SK-N-SH (cell line): ENCODE data around the gene SPINK9. TPM values are rescaled to one million over a fixed set of nuclear protein-coding genes. Genes with fewer than 3 reads are reported as not detected.

Source experiments
- CTCF ChIA-PET: fragments of 300-600, 350-600 bp; formaldehyde crosslinking; extraction: SDS; loops from one replicate; lab custom pipeline; 2021; lab: Yijun Ruan, JAX
- POLR2A ChIA-PET: fragments of 350-600 bp; sonication (Branson Sonifier 250); formaldehyde crosslinking; extraction: SDS; loops from one replicate; lab custom pipeline; 2020; ENCODE audit warnings: antibody characterized with exemption, inconsistent platforms; lab: Yijun Ruan, JAX
- DNase-seq: peaks from one replicate; pipeline ENCODE4 v3.0.0; 2012
- H2AFZ ChIP-seq: fragments of 200-600 bp; sonication (generic); 2 replicates; pipeline ENCODE4 v1.8.1; 2016; ENCODE audit warnings: antibody characterized with exemption, mild to moderate bottlenecking, low read depth
- H3F3A ChIP-seq: fragments of 200-600 bp; sonication (generic); replicated peaks from 2 replicates; pipeline ENCODE3; 2016; ENCODE audit warnings: antibody characterized with exemption, mild to moderate bottlenecking; ENCODE audit not compliant: insufficient read depth
- H3K27ac ChIP-seq, 2 experiments: fragments of 200-500 bp in 1 of 2; fragments of 200-600 bp in 1 of 2; sonication (Bioruptor generic) in 1 of 2; sonication (generic), shearing (Covaris generic) in 1 of 2; 2 replicates each; pipeline versions ENCODE4 v1.5.1 to v1.6.1; 2014 to 2016; ENCODE audit warnings: low read depth in 2 of 2, inconsistent platforms in 1 of 2, low read length in 1 of 2, mild to moderate bottlenecking in 1 of 2, mixed read lengths in 1 of 2
- H3K27me3 ChIP-seq: fragments of 200-600 bp; sonication (generic), shearing (Covaris generic); 2 replicates; pipeline ENCODE4 v1.6.1; 2016; ENCODE audit warnings: mixed run types; ENCODE audit not compliant: insufficient read depth
- H3K36me3 ChIP-seq, 2 experiments: fragments of 200-500 bp in 1 of 2; fragments of 200-600 bp in 1 of 2; sonication (Bioruptor generic) in 1 of 2; sonication (generic) in 1 of 2; replicated peaks in 1 of 2; 2 replicates each; pipeline versions ENCODE3 to v1.5.1; 2014 to 2016; ENCODE audit warnings: low read length in 1 of 2, mild to moderate bottlenecking in 1 of 2; ENCODE audit not compliant: insufficient read depth in 2 of 2, control insufficient read depth in 1 of 2
- H3K4me1 ChIP-seq, 2 experiments: fragments of 200-500 bp in 1 of 2; fragments of 200-600 bp in 1 of 2; sonication (Bioruptor generic) in 1 of 2; sonication (generic), shearing (Covaris generic) in 1 of 2; 2 replicates each; pipeline versions ENCODE4 v1.5.1 to v1.6.1; 2014 to 2016; ENCODE audit warnings: low read depth in 1 of 2, low read length in 1 of 2, mixed run types in 1 of 2; ENCODE audit not compliant: insufficient read depth in 2 of 2, control insufficient read depth in 1 of 2
- H3K4me2 ChIP-seq: fragments of 200-600 bp; sonication (generic), shearing (Covaris generic); 2 replicates; pipeline ENCODE4 v1.6.1; 2017; ENCODE audit warnings: mixed run types
- H3K4me3 ChIP-seq, 2 experiments: fragments of 200-500 bp in 1 of 2; fragments of 200-600 bp in 1 of 2; sonication (Bioruptor generic) in 1 of 2; sonication (generic), shearing (Covaris generic) in 1 of 2; 2 replicates each; pipeline versions ENCODE4 v1.5.1 to v1.8.1; 2014 to 2016; ENCODE audit warnings: low read depth in 2 of 2, inconsistent platforms in 1 of 2, low read length in 1 of 2, mild to moderate bottlenecking in 1 of 2, mixed read lengths in 1 of 2, moderate library complexity in 1 of 2
- H3K79me2 ChIP-seq: fragments of 200-600 bp; sonication (generic); 2 replicates; pipeline ENCODE4 v1.8.1; 2017; ENCODE audit warnings: mild to moderate bottlenecking; ENCODE audit not compliant: insufficient read depth
- H3K9ac ChIP-seq: fragments of 200-600 bp; sonication (generic); 2 replicates; pipeline ENCODE4 v1.6.1; 2017; ENCODE audit warnings: mixed run types
- H3K9me2 ChIP-seq: fragments of 200-600 bp; sonication (generic); 2 replicates; pipeline ENCODE4 v1.6.1; 2017; ENCODE audit warnings: mixed run types
- H3K9me3 ChIP-seq: fragments of 200-600 bp; sonication (generic); 2 replicates; pipeline ENCODE4 v1.6.1; 2017; ENCODE audit warnings: mixed run types, mild to moderate bottlenecking, moderate library complexity
- H4K20me1 ChIP-seq: fragments of 200-600 bp; sonication (generic); 2 replicates; pipeline ENCODE4 v1.6.1; 2017; ENCODE audit warnings: mild to moderate bottlenecking, mixed run types; ENCODE audit not compliant: insufficient read depth
- ELF1 ChIP-seq: IDR thresholded peaks from 2 replicates; pipeline ENCODE4 v1.4.0; 2012
- EZH2phosphoT487 ChIP-seq: fragments of 200-600 bp; sonication (generic); IDR thresholded peaks from 2 replicates; pipeline ENCODE4 v1.6.1; 2017; ENCODE audit warnings: low read depth, mixed run types, mild to moderate bottlenecking, antibody characterized with exemption, moderate library complexity, borderline replicate concordance
- FOXJ3 ChIP-seq: sonication (generic); formaldehyde crosslinking; IDR thresholded peaks from 2 replicates; pipeline ENCODE4 v1.5.1; 2020; ENCODE audit warnings: mild to moderate bottlenecking, missing genetic modification reagents
- FOXM1 ChIP-seq: IDR thresholded peaks from 2 replicates; pipeline ENCODE4 v1.4.0; 2012; ENCODE audit warnings: low read depth, mild to moderate bottlenecking
- MEF2A ChIP-seq: IDR thresholded peaks from 2 replicates; pipeline ENCODE4 v1.4.0; 2012; ENCODE audit warnings: low read depth, borderline replicate concordance
- NFIC ChIP-seq: IDR thresholded peaks from 2 replicates; pipeline ENCODE4 v1.4.0; 2012; ENCODE audit warnings: borderline replicate concordance
- POLR2AphosphoS5 ChIP-seq: IDR thresholded peaks from 2 replicates; pipeline ENCODE4 v1.6.1; 2012; ENCODE audit warnings: low read depth, low read length
- RFX5 ChIP-seq: IDR thresholded peaks from 2 replicates; pipeline ENCODE4 v1.6.1; 2012; ENCODE audit warnings: mild to moderate bottlenecking, improper control_type of control experiment, low read length
- RXRA ChIP-seq: IDR thresholded peaks from 2 replicates; pipeline ENCODE4 v1.4.0; 2012; ENCODE audit warnings: low read depth, mild to moderate bottlenecking, borderline replicate concordance
- WGBS: methylation state at CpG from one replicate; pipeline ENCODE4 v1.1.6; 2017; ENCODE audit warnings: low lambda C conversion rate; 5-methylcytosine and 5-hydroxymethylcytosine counted together
- polyA plus RNA-seq, 3 experiments: library from polyadenylated mRNA; depleted of rRNA; stranded (reverse); fragments of >200 nt; gene quantifications; 2 replicates each; pipeline ENCODE4 v1.2.3, GENCODE V29; 2012
- TF ChIP-seq, protein P1 (sequence below): IDR thresholded peaks from 2 replicates; pipeline ENCODE4 v1.4.0; 2012; ENCODE audit warnings: low read depth, borderline replicate concordance
- TF ChIP-seq, protein P2 (sequence below): IDR thresholded peaks from 2 replicates; pipeline ENCODE4 v1.4.0; 2012; ENCODE audit warnings: low read depth, borderline replicate concordance
- TF ChIP-seq, protein P3 (sequence below): fragments of 150-350 bp; IDR thresholded peaks from 2 replicates; pipeline ENCODE4 v1.6.1; 2017; ENCODE audit warnings: antibody characterized with exemption, low read length, low read depth, borderline replicate concordance

Gene SPINK9
- polyA plus RNA-seq, 1 of the 3 experiments (the other 2 are of a cell fraction) = not detected

DNA sequence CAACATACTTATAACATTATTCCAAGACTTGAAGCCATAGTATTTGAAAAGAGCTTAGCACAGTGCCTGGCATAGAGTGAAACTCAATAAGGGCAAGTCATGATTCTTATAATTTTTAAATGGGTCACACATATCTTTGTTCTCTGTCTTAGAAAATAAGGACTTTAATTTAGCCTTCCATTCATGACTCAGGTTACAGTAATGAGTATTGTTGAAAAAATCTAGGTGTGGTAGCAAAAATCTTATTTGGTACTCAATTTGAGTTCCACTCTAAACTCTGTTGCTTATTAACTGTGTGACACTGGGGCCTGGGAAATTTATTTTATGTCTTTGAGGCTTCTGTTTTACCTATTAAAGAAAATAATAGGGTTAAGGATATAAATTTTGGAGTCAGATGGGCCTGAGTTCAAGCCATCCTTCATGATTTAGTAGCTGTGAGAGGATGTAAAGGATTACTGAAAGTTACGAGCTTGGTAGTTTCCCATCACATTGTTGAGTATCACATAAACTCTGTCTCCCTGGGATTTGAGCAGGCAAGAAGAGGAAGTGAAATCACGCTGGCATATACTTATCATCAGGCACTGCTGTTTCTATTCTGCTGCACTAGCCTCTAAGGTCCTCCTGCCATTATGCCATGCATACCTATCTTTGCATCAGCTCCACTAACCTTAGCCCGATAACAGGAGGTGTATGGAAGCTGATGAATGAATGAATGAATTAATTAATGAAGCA lies 1.5 kb downstream of the SPINK9 start:
- no peaks in the 10 kb centered on the region for H3K36me3 ChIP-seq
- no peaks in the 10 kb centered on the region for H3K79me2 ChIP-seq
- no peaks in the 10 kb centered on the region for H3K9me2 ChIP-seq
- H3K9ac ChIP-seq = no peak overlapping the region
- ChIA-PET CTCF (interaction anchor here (0.6 to 0.9 kb wide), 2 partner anchors 9 to 18 kb away, joined by 3 read pairs; no protein-coding TSS in a partner anchor), POLR2A (no interaction called here)
- DNase-seq = no peak
- H3K4me3 ChIP-seq = no peak overlapping the region
- H3K9me3 ChIP-seq = no peaks in the 10 kb centered on the region
- no peaks in the 10 kb centered on the region for H4K20me1 ChIP-seq
- H3K27me3 ChIP-seq = no peaks in the 10 kb centered on the region
- no peaks in the 10 kb centered on the region for H3F3A ChIP-seq
- H2AFZ ChIP-seq = no peak overlapping the region
- 55% methylated on average over 3 of the region's 3 CpGs for WGBS
- no peak overlapping the region for H3K27ac ChIP-seq
- TF ChIP-seq FOXJ3 (CRISPR knock-in tag) (no peak), FOXM1 (no peak), POLR2AphosphoS5 (no peak), NFIC (no peak), RFX5 (no peak), ELF1 (no peak), EZH2phosphoT487 (no peak), MEF2A (no peak)
- TF ChIP-seq, protein P1, sequence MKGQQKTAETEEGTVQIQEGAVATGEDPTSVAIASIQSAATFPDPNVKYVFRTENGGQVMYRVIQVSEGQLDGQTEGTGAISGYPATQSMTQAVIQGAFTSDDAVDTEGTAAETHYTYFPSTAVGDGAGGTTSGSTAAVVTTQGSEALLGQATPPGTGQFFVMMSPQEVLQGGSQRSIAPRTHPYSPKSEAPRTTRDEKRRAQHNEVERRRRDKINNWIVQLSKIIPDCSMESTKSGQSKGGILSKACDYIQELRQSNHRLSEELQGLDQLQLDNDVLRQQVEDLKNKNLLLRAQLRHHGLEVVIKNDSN = no peak
- H3K4me2 ChIP-seq = no peak overlapping the region
- H3K4me1 ChIP-seq = no peaks in the 10 kb centered on the region

DNA sequence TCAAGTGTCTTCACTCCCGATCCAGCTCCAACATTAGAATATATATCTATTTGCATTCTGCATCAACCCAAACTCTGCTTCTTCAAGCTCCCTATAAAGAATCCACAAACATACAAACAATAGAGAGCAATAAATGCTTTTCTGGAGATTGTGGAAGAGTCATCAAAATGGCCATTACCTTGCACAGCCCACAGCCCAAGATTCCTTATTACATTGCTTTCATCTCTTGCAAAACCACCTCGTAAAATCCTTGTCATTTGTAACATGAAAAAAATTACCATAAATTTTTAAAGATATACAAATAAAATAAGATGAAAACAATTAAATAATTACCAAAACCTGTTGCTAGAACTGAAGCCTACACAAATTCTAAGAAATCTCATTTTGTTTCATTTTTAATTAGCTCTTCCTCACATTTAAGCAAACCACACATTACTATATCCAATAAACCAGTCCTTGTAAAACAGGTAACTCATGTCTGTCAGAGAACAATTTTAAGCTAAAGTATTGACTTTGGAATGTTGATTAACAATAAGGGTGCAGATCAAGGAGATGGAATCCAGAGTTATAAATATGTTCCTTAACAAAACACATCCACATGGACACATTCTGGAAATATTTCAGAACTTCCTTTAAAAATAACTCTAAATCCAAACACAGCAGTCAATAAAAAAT lies 7.1 kb downstream of the SPINK9 start:
- no peaks in the 10 kb centered on the region for H3K9me3 ChIP-seq
- POLR2A ChIA-PET = no interaction called here
- TF ChIP-seq, protein P2, sequence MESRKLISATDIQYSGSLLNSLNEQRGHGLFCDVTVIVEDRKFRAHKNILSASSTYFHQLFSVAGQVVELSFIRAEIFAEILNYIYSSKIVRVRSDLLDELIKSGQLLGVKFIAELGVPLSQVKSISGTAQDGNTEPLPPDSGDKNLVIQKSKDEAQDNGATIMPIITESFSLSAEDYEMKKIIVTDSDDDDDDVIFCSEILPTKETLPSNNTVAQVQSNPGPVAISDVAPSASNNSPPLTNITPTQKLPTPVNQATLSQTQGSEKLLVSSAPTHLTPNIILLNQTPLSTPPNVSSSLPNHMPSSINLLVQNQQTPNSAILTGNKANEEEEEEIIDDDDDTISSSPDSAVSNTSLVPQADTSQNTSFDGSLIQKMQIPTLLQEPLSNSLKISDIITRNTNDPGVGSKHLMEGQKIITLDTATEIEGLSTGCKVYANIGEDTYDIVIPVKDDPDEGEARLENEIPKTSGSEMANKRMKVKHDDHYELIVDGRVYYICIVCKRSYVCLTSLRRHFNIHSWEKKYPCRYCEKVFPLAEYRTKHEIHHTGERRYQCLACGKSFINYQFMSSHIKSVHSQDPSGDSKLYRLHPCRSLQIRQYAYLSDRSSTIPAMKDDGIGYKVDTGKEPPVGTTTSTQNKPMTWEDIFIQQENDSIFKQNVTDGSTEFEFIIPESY = no peak
- TF ChIP-seq, protein P3, sequence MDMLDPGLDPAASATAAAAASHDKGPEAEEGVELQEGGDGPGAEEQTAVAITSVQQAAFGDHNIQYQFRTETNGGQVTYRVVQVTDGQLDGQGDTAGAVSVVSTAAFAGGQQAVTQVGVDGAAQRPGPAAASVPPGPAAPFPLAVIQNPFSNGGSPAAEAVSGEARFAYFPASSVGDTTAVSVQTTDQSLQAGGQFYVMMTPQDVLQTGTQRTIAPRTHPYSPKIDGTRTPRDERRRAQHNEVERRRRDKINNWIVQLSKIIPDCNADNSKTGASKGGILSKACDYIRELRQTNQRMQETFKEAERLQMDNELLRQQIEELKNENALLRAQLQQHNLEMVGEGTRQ = no peak
- TF ChIP-seq RXRA = no peak
- no peak for DNase-seq
- H2AFZ ChIP-seq = no peak overlapping the region
- CTCF ChIA-PET = interaction anchor here (1.5 kb wide), 1 partner anchor 51 kb away, joined by 3 read pairs; no protein-coding TSS in a partner anchor
- no peaks in the 10 kb centered on the region for H3K9me2 ChIP-seq
- no peaks in the 10 kb centered on the region for H3K4me1 ChIP-seq
- no peak overlapping the region for H3K4me2 ChIP-seq
- no peak overlapping the region for H3K4me3 ChIP-seq
- H3K27ac ChIP-seq = no peak overlapping the region
- H3K79me2 ChIP-seq = no peaks in the 10 kb centered on the region
- H3K27me3 ChIP-seq = no peaks in the 10 kb centered on the region
- H3F3A ChIP-seq = no peaks in the 10 kb centered on the region
- WGBS = 40% methylated on average over 2 of the region's 2 CpGs
- H3K36me3 ChIP-seq = no peaks in the 10 kb centered on the region
- no peak overlapping the region for H3K9ac ChIP-seq
- H4K20me1 ChIP-seq = no peaks in the 10 kb centered on the region
